Measurements from ENCODE around the gene IFITM10.
A peak's percentile ranks its signal among the peaks of the same experiment; 100 is the strongest.
"Not testable (repeated sequence)": the region's sequence is repeated elsewhere in the genome, so short reads cannot be mapped to it uniquely, and the experiment has no call there.

Gene IFITM10

GRCh38 chr11:1778141-1778911 is 27.9 kb upstream of the IFITM10 start:
- no peak for DNase-seq (ENCODE audit: low read depth, low spot score)

GRCh38 chr11:1777737-1778136 is 27.3 kb upstream of the IFITM10 start:
- no peak for DNase-seq (ENCODE audit: low read depth, low spot score)

- no peak for DNase-seq (ENCODE audit: low read depth, low spot score)
Measured at GRCh38 chr11:1776944-1777715, 26.7 kb upstream of the IFITM10 start.

- DNase-seq (ENCODE audit: low read depth, low spot score): no peak
Measured at GRCh38 chr11:1776331-1776851, 26.0 kb upstream of the IFITM10 start.

GRCh38 chr11:1774886-1775285 is 24.5 kb upstream of the IFITM10 start:
- DNase-seq (ENCODE audit: low read depth, low spot score): no peak

- no peak for DNase-seq (ENCODE audit: low read depth, low spot score)
Measured at GRCh38 chr11:1773994-1774550, 23.7 kb upstream of the IFITM10 start.

GRCh38 chr11:1773131-1773993 is 23.0 kb upstream of the IFITM10 start:
- no peak for DNase-seq (ENCODE audit: low read depth, low spot score)

GRCh38 chr11:1772270-1773130 is 22.1 kb upstream of the IFITM10 start:
- DNase-seq (ENCODE audit: low read depth, low spot score): peak; percentile 85

- no peak for DNase-seq (ENCODE audit: low read depth, low spot score)
Measured at GRCh38 chr11:1771700-1772099, 21.3 kb upstream of the IFITM10 start.

GRCh38 chr11:1771273-1771672 is 20.9 kb upstream of the IFITM10 start:
- DNase-seq (ENCODE audit: low read depth, low spot score): no peak

DNA sequence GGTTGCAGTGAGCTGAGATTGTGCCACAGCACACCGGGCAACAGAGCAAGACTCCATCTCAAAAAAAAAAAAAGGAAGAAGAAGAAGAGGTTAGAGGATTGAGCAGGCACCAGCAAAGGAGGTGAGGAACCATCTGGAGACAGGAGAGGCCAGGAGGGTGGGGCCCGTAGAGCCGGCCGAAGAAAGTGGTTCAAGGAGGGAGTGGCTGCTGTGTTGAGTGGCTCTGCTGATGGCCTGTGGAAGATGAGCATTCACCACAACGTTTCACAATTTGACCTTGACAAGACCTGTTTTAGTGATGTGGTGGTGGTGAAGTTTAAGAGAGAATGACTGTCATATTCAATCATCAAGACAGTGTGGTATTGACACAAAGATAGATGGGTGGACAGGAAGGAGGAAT is 20.1 kb upstream of the IFITM10 start:
- no peak for DNase-seq (ENCODE audit: low read depth, low spot score)

DNA sequence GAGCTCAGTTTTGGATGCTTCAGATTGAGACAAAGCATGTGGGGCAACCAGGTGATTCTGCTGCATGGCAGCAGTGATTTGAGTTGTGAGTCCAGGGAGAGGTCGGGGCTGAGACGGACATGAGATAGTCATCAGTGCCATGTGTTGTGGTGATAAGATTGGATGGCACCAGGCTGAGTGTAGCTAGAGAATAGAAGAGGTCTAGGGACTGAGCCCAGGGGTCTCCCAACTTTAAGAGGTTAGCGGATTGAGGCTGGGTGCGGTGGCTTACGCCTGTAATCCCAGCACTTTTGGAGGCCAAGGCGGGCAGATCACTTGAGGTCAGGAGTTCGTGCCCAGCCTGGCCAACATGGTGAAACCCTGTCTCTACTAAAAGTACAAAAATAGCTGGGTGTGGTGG is 19.7 kb upstream of the IFITM10 start:
- no peak for DNase-seq (ENCODE audit: low read depth, low spot score)

- DNase-seq (ENCODE audit: low read depth, low spot score): not testable (repeated sequence)
Measured at GRCh38 chr11:1769304-1769936, 19.0 kb upstream of the IFITM10 start.

GRCh38 chr11:1768141-1768469 is 17.7 kb upstream of the IFITM10 start:
- DNase-seq (ENCODE audit: low read depth, low spot score): no peak

GRCh38 chr11:1767399-1768140 is 17.2 kb upstream of the IFITM10 start:
- DNase-seq (ENCODE audit: low read depth, low spot score): no peak

GRCh38 chr11:1766719-1767398 is 16.5 kb upstream of the IFITM10 start:
- DNase-seq (ENCODE audit: low read depth, low spot score): no peak

DNA sequence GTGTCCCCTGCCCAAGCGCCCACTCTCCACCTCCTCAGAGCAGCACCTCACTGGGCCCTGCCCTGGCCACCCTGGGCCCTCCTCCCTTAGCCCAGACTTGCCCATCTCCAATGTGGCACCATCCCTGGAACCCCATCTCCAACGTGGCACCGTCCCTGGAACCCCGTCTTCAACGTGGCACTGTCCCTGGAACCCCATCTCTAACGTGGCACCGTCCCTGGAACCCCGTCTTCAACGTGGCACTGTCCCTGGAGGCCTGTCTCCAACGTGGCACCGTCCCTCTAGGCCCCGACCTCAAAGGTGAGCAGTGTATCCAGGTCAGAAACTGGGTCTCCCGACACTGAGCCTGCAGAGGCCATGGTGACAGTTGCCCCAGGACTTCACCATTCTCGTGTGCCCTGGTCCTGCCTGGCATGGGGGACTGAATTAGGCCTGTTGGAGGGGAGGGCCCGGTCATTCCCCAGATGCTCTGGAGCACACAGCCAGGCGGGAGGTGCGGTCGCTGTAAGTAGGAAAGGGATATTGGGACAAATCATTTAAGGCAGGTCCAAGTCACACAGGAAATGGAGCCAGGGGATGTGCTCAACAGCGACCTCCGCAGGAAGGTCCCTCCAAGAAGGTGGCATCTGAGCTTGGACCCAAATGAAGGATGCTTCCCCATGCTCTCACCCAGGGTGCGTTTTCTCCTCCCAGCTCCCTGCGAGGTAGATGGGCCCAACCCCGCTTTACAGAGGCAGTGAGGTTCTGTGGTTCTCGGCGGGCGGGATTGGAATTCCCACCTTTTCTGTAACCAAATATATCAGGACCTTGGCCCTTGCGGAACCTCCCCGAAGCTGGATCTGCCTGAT is 15.7 kb upstream of the IFITM10 start:
- DNase-seq (ENCODE audit: low read depth, low spot score): no peak

Measured in brain pericyte (primary cell).